ENCODE measurements around the gene TMEM43. TPM values are rescaled to one million over a fixed set of nuclear protein-coding genes. Genes with fewer than 3 reads are reported as not detected.

Gene TMEM43
- total and polyA plus RNA-seq, 12 donors, result 23.9 to 98.0 (median 38.2) TPM

- H3K9me3 ChIP-seq, result peaks cover 0 to 20% (median 11%) of the 10 kb centered on the region in 11 donors
- no peaks in the 10 kb centered on the region for H3K27me3 ChIP-seq
- DNase-seq, result no peak
- no peak for ATAC-seq
- no peak overlapping the region for H3K4me3 ChIP-seq
- H3K4me1 ChIP-seq, result no peaks in the 10 kb centered on the region
- 97 to 99% methylated on average over 9 of the region's 9 CpGs for WGBS, 2 donors
- TF ChIP-seq, protein P1, sequence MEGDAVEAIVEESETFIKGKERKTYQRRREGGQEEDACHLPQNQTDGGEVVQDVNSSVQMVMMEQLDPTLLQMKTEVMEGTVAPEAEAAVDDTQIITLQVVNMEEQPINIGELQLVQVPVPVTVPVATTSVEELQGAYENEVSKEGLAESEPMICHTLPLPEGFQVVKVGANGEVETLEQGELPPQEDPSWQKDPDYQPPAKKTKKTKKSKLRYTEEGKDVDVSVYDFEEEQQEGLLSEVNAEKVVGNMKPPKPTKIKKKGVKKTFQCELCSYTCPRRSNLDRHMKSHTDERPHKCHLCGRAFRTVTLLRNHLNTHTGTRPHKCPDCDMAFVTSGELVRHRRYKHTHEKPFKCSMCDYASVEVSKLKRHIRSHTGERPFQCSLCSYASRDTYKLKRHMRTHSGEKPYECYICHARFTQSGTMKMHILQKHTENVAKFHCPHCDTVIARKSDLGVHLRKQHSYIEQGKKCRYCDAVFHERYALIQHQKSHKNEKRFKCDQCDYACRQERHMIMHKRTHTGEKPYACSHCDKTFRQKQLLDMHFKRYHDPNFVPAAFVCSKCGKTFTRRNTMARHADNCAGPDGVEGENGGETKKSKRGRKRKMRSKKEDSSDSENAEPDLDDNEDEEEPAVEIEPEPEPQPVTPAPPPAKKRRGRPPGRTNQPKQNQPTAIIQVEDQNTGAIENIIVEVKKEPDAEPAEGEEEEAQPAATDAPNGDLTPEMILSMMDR (IDR thresholded peaks at IDR 0.05), result no peak
- H3K36me3 ChIP-seq, result peaks cover 9 to 98% (median 72%) of the 10 kb centered on the region in 9 donors
- H3K27ac ChIP-seq, result no peak overlapping the region
- intact Hi-C loops (cut with DNase I), result no loop called here
Measured at GRCh38 chr3:14157951-14158350, 33.1 kb downstream of the TMEM43 start.

DNA sequence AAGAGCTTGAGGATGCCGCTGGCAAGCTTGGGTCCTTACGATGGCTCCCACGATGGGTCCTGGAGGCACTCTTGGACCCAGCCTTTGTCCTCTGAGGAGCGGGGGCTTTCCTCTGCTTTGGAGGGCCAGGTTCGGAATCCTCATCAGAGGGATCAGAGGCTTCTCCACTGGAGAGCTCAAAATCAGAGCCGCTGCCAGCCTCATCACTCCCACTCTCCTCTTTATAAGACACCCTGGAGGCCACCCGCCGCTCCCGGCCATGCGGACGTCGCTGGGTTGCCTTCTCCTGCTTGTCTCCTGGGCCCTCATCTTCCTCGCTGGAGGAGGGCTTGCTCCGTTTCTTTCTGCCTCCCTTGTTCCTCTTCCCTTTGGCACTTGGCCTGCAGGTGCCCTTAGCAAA is 33.5 kb downstream of the TMEM43 start:
- Histone ChIP-seq H3K4me1 (no peaks in the 10 kb centered on the region), H3K9me3 (peaks cover 0 to 21% (median 11%) of the 10 kb centered on the region in 11 donors), H3K36me3 (peaks cover 9 to 98% (median 76%) of the 10 kb centered on the region in 9 donors), H3K27me3 (no peaks in the 10 kb centered on the region), H3K27ac (no peak overlapping the region), H3K4me3 (no peak overlapping the region)
- intact Hi-C loops (cut with DNase I), result no loop called here
- ATAC-seq, result no peak
- TF ChIP-seq, protein P1 (IDR thresholded peaks at IDR 0.05), result no peak
- DNase-seq, result no peak
- 92 to 98% methylated on average over 14 of the region's 14 CpGs for WGBS, 2 donors

DNA sequence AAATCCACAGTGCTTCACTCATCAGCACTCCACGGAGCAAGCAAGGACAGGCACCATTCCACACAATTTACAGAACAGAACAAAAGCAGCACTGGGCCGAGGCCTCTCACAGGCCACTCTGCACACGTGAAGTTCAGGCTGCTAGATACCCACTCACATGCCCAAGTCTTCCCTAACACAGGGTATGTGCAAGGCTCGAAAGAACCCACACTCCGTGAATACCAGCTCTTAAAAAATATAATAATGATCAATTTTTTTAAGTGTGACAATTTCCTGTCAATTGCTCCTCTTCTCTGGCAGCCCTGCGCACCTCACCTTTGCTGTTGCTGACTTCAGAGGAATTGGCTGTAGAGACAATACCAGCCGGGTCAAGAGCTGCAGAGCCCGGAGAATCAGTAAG is 34.6 kb downstream of the TMEM43 start:
- ATAC-seq, result no peak
- WGBS, 2 donors, result 98 to 99% methylated on average over 8 of the region's 8 CpGs
- TF ChIP-seq, protein P1 (IDR thresholded peaks at IDR 0.05), result no peak

GRCh38 chr3:14161282-14161681 is 36.4 kb downstream of the TMEM43 start:
- intact Hi-C loops (cut with DNase I), result no loop called here
- Histone ChIP-seq H3K27me3 (no peaks in the 10 kb centered on the region), H3K4me3 (no peak overlapping the region), H3K27ac (no peak overlapping the region), H3K4me1 (no peaks in the 10 kb centered on the region), H3K9me3 (peaks cover 0 to 21% (median 11%) of the 10 kb centered on the region in 11 donors), H3K36me3 (peaks cover 9 to 100% (median 95%) of the 10 kb centered on the region in 9 donors)
- TF ChIP-seq, protein P1 (IDR thresholded peaks at IDR 0.05), result no peak
- ATAC-seq (no peak), DNase-seq (no peak)
- WGBS, 2 donors, result 93 to 94% methylated on average over 2 of the region's 2 CpGs

More for the DNA sequence above, 34.6 kb downstream of the TMEM43 start:
- no peak overlapping the region for H3K27ac ChIP-seq
- no peak overlapping the region for H3K4me3 ChIP-seq
- H3K4me1 ChIP-seq, result no peaks in the 10 kb centered on the region
- H3K9me3 ChIP-seq, result peaks cover 0 to 21% (median 11%) of the 10 kb centered on the region in 11 donors
- intact Hi-C loops (cut with DNase I), result no loop called here
- no peaks in the 10 kb centered on the region for H3K27me3 ChIP-seq
- H3K36me3 ChIP-seq, result peaks cover 9 to 99% (median 87%) of the 10 kb centered on the region in 9 donors
- no peak for DNase-seq
